DMS79 (cell line): ENCODE measurements around the gene STXBP5L.
"Not testable (repeated sequence)": the region's sequence is repeated elsewhere in the genome, so short reads cannot be mapped to it uniquely, and the experiment has no call there.

ENCODE experiments used
- DNase-seq: peaks from one replicate; lab custom pipeline; 2025; lab: John Stamatoyannopoulos, UW

STXBP5L gene

DNA sequence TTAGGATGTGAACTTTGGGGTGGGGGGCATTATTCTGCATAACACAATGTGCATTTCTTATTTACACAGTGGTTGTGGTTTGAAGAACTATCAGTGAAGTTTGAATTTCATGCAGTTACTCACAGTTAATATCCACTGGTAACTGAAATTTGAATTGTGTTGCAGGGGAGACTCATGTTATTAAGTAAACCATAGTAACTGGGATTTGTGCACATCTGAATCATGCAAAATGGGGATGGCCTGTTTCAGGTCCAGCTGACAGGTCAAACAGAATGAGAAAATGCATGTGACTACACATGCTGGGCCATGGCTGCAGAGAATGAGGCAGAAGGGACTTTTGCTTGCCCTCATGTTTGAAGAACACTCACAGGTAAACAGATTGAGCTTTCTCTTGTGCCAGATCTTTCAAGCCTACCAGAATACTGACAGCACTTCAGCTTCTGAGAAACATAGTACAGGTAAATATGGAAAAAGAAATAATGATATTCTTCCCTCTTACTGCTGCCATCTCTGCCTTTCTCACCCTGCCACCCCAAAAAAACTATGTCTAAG, 522.7 kb downstream of the STXBP5L start:
- no peak for DNase-seq

DNA sequence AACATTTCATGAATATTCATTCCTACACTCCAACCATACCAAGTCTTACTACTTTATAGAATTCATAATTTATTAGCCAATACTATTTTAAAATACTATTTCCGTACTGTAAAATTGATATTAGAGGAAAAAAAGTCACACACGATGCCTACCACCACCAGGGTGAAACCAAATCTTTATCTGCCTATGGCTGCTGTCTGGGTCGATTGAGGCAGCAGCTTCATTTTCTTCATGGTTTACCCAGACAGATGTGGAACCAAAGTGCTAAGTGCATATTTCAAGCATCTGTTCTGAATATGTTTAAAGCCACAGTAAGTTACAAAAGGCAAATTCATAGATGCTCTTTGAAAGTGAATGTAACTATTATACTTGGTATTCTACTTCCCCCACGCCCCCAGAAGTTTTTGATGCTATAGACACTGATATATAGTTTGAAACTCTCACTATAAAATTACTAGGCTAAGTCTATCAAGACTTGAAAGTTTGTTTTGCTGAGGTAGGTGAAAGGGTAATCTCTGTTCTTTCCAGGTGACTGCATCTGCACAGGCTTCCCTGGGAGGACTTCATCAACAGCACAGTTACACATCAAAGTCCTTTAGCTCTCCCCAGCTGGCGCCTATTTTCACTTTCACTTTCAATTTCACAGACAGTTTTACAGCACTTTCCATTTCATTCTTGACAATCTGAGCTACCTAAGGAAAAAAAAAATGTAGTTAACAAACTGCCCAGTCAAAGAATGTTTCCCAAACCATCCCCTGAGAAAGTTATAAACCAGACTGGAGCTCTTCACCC, 523.9 kb downstream of the STXBP5L start:
- peak; percentile 48 for DNase-seq

DNA sequence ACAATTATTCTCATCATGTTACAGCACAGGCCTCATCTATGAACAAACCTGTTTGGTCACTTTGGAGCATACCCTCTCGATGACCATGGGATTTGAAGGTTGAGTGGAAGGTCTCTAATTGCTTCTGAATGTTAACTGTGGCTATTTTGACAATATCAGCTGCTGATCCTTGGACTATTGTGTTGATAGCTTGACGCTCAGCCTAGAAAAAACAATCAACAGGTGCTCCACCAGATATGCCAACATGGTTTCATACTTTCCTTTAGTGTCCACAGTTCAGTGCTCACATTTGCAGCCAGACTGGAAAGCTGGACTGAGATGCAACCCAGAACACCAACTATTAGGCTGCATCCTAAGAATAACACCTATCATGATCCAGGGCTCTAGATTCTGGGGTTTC, 528.1 kb downstream of the STXBP5L start:
- DNase-seq = no peak

DNA sequence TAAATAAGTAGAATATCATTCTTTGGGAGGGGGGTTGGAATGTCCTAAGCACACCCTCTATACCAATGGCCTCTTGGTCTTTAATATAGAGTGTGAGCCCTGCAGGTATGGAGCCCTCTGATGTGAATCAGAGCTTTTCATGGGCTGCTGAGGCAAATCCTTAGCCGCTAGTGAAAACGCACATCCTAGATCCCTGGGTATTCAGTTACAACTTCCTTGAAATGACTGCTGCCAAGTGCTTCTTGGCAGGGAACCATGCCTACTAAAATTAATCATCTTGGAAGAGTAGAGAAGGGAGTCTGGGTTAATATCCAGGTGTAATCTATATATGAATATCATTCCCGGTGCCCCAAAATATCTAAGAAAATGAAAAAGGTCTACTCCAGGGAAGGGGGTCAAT, 528.6 kb downstream of the STXBP5L start:
- no peak for DNase-seq

DNA sequence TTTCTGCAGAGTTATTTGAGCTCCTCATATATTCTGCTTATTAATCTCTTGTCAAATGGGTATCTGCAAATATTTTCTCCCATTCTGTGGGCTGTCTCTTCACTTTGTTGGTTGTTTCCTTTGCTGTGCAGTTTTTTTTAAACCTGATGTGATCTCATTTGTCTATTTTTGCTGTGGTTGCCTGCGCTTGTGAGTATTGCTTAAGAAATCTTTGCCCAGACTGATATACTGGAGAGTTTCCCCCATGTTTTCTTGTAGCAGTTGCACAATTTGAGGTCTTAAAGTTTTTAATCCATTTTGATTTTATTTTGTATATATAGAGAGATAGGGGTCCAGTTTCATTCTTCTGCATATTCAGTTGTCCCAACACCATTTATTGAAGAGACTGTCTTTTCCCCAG, 535.5 kb downstream of the STXBP5L start:
- DNase-seq = no peak

DNA sequence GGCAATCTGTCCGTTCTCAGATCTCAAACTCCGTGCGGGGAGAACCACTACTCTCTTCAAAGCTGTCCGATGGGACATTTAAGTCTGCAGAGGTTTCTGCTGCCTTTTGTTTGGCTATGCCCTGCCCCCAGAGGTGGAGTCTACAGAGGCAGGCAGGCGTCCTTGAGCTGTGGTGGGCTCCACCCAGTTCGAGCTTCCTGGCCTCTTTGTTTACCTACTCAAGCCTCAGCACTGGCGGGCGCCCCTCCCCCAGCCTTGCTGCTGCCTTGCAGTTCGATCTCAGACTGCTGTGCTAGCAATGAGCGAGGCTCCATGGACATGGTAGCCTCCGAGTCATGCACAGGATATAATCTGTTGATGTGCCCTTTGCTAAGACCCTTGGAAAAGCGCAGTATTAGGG, 543.7 kb downstream of the STXBP5L start:
- DNase-seq = not testable (repeated sequence)

DNA sequence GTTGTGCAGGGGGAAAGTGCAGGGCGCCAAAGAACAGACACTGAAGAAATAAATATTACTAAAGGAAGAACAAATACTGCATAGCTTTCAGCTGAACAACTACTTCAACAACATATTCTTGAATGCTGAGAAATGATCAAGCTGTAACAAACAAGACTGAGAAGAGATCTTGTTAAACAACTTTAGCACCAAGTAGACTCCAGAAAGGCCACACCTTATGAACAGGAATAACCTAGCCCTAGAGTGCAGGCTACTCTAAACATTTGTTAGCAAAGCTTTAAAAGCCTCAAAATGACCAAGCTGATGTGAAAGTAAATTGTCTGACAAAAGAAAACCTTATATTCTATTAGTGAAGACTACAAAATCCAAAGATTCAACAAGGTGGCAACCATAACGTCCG, 554.6 kb downstream of the STXBP5L start:
- DNase-seq = no peak

DNA sequence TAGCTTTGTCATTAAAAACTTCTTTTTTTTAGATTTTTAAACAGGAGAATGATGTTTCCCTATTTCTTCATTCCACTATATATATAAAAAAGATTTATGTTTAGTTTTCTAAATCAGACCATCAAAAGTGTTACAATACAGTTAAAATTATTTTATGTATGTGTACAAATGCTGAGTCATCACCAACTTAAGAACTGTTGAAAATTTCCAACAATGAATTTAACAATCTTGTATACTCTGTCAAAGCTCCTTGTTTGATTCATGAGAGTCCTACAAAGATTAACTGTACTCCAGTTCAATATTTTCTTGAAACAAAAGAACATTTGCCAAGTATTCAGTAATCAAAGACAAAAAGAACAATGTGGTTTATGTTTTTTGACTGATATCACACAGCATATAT, 555.7 kb downstream of the STXBP5L start:
- no peak for DNase-seq

DNA sequence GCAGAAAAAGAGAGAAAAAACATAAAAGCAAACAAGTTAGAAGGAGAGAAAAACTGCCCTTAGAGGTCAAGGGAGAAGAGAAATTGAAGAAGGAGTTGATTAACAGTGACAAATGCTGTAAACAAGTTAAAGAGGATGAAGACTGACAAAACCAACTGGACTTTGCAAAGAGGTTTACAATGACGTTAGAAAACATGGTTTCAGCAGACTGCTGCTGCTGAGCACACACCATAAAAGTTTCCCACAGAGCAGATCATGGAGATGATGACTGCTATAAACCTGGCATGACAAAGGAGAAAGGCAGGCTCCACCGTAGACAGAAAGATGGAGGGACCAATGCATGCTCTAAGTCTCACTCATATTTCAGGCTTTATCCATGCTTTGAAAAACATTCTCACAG, 559.1 kb downstream of the STXBP5L start:
- no peak for DNase-seq

DNA sequence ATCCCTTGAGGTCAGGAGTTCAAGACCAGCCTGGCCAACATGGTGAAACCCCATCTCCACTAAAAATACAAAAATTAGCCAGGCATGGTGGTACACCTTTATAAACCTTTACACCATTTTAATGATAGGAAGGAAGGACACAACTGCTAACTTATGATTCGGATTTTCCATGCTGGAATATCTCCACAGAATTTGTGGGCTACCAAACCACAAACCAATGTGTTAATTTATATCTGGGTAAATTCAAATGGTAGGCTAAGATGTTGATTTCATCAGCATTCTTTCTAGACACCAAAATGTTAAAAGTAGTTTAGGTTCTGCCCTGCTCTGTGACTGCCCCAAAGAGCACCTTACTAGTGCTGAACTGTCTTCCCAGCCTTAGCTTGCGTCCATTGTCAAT, 565.0 kb downstream of the STXBP5L start:
- no peak for DNase-seq
